Choroid plexus epithelial cell (primary cell): Measurements from ENCODE around the gene TIGD7.

Source experiments
- DNase-seq: peaks from one replicate; pipeline ENCODE4 v3.0.0-alpha.2; 2010; ENCODE audit warnings: low read depth
- H3K4me3 ChIP-seq: 2 replicates; pipeline ENCODE4 v1.5.1; 2011; ENCODE audit warnings: low read depth, mild to moderate bottlenecking, control low read depth, low read length, moderate library complexity
- CTCF ChIP-seq: conservative IDR thresholded peaks from 2 replicates; pipeline ENCODE4 v1.5.1; 2011; ENCODE audit warnings: low read depth, mild to moderate bottlenecking, control low read depth, inconsistent platforms, low read length, moderate library complexity

Gene TIGD7

GRCh38 chr16:3268294-3268693 is 36.9 kb downstream of the TIGD7 start:
- no peak for DNase-seq
- no peak overlapping the region for H3K4me3 ChIP-seq
- TF ChIP-seq CTCF: no peak

- no peak overlapping the region for H3K4me3 ChIP-seq
- peak; percentile 64 for TF ChIP-seq CTCF
- DNase-seq: peak; percentile 53
These were observed 38.2 kb downstream of the TIGD7 start for GRCh38 chr16:3266873-3267537.

GRCh38 chr16:3264137-3265036 is 40.8 kb downstream of the TIGD7 start:
- TF ChIP-seq CTCF: peak; percentile 39
- peak overlapping the region; percentile 84 for H3K4me3 ChIP-seq
- DNase-seq: peak; percentile 98

DNA sequence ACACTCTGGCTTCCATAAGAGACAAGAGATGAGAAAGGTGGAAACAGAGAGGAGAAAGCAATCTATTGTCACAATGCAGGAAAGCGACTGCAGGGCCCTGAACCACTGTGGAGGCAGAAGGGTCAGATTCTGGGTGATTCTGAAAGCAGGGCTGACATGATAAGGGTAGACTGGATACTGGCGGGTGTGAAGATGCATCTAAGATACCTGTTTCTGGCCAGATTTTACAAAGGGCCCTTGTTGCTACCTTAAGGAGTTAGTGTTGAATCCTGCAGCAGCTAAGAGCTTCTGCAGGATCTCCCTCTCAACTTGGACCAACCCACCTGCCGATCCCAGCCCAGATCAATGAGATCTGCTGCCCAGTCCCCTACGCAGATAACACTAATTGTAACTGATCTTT is 42.7 kb downstream of the TIGD7 start:
- no peak for DNase-seq
- TF ChIP-seq CTCF: no peak
- H3K4me3 ChIP-seq: no peak overlapping the region

GRCh38 chr16:3259836-3260235 is 45.4 kb downstream of the TIGD7 start:
- TF ChIP-seq CTCF: no peak
- H3K4me3 ChIP-seq: no peak overlapping the region
- no peak for DNase-seq

GRCh38 chr16:3256866-3257465 is 48.3 kb downstream of the TIGD7 start:
- no peak overlapping the region for H3K4me3 ChIP-seq
- DNase-seq: peak; percentile 7

More at GRCh38 chr16:3256866-3257465, 48.3 kb downstream of the TIGD7 start:
- TF ChIP-seq CTCF: no peak
